HG02840 (cell line): ENCODE data around the gene SHISA5.
"Not testable (repeated sequence)": the region's sequence is repeated elsewhere in the genome, so short reads cannot be mapped to it uniquely, and the experiment has no call there.

Source experiments
- ATAC-seq: cut with Tn5 transposase; IDR thresholded peaks from one replicate; pipeline ENCODE4 v1.9.1; 2021; ENCODE audit warnings: mild to moderate bottlenecking, moderate library complexity, moderate number of reproducible peaks; ENCODE audit not compliant: unreplicated experiment, low FRiP score

SHISA5 gene

DNA sequence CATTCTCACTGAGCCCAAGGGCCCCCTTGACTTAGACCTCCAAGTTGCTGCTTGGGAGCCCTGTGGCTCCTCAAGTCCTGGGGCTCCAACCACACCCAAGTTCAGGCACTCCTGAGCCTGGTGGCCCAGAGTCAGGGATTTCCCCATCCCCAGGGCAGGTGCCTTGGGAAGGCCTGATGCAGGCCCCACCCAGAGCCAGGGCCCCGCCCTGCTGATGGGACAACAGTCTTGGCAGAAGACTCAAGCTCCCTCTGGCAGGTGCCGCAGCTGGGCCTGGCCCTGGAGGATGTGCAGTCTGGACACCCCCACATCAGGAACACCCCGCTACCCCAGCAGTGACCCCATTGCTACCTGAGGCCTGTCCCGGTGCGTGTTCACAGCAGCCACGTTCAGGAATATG, 17.7 kb upstream of the SHISA5 start:
- no peak for ATAC-seq

DNA sequence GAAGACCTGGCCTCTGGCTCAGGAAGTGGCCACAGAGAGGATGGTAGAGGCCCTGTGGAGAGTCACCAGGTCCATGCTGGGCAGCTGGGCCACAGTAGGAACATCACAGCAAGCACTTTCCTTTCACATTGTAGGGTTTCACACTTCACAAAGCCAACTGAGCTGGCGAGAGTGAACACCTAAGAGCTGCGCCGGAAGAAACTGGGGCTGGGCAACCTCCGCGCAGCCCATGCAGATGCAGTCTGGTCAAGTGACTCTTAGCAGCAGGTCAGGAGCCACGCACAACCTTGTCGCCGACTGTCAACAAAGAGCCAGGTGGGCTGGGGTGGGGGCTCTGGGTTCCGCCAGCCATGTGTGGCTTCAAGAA, 15.3 kb upstream of the SHISA5 start:
- no peak for ATAC-seq

- ATAC-seq: no peak
Measured at GRCh38 chr3:48518638-48519276, 14.8 kb upstream of the SHISA5 start.

DNA sequence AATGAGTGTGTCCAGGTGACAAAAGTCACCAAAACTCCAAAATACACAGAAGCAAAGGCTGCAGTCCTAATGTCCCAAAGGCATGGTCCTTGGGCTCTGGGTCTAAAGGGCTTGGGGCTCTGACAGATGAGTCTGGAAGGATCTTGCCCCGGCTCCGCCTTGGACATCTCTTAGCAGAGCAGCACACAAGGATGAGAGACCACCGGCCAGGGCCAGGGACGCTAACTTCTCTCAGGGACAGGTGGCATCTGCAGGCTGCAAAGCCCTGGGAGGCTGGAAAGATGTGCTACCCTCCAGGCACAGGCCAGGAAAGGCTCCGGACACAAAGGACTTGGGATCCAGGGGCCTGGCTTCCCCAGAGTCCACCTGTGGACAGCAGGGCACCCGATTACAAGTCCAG, 14.1 kb upstream of the SHISA5 start:
- no peak for ATAC-seq

- ATAC-seq: no peak
Measured at GRCh38 chr3:48516571-48516970, 12.6 kb upstream of the SHISA5 start.

DNA sequence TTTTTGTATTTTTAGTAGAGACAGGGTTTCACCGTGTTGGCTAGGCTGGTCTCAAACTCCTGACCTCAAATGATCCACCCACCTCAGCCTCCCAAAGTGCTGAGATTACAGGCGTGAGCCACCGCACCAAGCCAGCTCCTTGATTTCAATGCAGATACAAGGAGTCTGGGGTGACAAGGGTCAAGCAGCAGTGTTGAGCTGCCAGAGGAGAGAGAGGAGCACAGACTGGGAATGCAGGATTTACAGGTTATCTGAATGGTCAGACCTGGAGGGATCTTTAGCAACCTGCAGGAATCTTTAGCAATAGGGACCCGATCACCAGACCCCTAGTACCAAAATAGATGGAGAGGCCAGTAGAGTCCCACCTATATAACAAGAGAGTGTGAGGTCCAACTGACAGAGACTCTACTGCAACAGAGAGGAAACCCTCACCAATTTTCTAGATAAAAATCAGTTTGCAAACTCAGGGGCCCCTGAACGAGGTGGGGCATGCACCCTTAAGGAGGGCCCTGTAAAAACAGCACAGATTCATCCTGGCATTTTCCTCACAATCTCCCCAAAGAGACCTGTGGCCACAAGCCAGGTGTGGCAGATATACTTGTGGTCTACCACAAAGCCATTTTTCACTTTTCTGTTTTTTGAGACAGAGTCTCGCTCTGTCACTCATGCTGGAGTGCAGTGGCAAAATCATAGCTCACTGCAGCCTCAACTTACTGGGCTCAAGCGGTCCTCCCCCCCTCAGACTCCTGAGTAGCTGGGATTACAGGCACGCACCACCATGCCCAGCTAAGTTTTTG, 10.7 kb upstream of the SHISA5 start:
- ATAC-seq: no peak

DNA sequence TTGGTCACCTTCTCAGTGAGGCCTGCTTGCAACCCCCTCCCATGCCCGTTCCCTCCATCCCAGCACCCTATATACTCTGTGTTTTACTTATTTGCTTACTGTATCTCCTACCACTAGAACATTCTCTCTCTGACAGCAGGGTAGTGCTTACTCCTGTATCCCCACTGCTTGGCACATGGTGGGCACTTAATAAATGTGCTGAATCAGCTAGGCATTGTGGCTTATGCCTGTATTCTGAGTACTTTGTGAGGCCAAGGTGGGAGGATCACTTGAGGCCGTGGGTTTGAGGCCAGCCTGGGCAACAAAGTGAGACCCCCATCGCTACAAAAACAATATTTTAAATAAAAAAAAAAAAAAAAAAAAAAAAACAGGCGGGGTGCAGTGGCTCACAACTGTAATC, 7.6 kb upstream of the SHISA5 start:
- no peak for ATAC-seq

GRCh38 chr3:48507256-48508061, 3.5 kb upstream of the SHISA5 start:
- no peak for ATAC-seq

GRCh38 chr3:48505968-48506504, 2.1 kb upstream of the SHISA5 start:
- no peak for ATAC-seq

- no peak for ATAC-seq
Measured at GRCh38 chr3:48505146-48505545, 1.2 kb upstream of the SHISA5 start.

DNA sequence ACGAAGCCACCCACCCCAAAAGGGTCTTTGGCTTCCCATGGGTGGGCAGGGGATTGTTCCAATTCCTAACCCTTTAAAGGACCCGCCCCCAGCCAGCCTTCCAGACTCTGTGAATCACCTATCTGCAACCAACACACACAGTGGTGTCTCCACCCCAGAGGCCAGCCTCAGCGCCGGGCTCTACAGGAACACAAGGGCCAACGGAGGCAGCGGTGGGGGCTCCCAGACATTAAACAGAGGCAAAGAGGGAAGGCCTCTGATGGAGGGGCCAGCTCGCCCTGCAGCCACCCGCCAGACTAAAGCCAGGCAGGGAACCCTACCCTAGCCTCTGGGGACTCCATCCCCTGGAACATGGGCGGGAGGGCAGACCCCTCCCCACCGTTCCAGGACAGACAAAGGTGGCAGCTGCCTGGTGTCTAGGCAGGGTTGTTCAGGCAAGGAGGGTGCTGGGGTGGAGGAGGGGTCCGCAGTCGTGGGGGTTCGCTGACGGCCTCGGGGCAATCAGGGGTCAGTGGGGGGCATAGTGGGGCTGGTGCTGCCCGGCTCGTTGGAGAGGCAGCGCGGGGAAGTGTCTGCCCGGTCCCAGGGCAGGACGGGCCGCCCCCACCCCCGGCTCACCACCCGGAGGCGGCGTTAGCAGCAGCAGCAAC, 448 bp downstream of the SHISA5 start:
- ATAC-seq: no peak

GRCh38 chr3:48502728-48503168, 1.2 kb downstream of the SHISA5 start:
- ATAC-seq: no peak

DNA sequence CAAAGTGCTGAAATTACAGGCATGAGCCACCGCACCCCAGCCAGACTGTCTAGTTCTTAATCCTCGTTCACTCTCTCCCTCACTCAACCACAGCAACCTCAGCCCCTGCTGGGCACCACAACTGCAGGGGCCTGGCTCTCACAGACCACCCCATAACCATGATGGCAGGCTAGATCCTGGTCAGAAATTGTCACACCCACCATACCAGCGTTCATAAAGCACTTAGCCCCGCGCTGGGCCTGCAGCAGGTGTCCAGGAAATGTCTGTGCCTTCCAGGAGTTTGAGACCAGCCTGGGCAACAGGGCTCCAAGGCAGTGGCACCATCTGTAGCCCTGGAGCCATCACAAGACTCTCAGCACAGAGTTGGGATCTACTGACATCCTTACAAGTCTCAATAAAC, 1.9 kb downstream of the SHISA5 start:
- no peak for ATAC-seq

DNA sequence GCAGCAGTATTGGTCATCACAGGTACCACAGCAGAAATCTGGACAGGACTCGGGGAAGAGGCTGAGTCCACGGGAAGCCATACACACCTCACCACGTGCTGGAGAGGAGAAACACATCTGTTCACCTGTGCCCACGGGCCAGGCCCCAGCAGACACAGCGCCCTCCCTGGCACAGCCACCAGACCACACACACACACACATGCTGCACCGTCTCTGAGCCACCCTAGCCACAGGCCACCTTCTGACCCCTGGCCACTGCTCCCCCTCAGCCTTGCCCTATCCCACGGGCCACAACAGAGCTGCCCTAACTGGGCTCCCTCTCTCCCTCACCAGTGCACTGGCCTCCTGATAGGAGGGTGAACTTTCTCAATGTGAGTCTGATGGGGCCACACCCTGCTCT, 2.8 kb downstream of the SHISA5 start:
- ATAC-seq: no peak

DNA sequence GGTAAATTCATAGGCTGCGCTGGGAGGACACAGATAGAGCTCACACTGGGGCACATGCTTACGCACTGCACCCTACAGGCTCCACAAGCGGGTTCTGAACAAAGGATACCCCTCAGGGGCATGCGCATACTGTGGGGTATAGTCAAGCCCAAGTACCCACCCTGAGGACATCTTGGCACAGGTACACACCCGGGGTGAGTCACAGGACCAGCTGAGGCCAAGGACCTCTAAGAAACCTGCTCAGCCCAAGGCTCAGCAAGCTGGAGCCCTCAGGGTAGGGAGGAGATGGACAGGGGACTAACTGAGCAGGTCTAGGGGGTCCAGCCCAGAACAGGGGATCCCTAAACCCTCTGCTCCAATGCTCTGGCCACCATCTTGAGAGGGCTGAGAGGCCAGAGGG, 3.3 kb downstream of the SHISA5 start:
- ATAC-seq: no peak

GRCh38 chr3:48493203-48493501, 10.8 kb downstream of the SHISA5 start:
- ATAC-seq: no peak

DNA sequence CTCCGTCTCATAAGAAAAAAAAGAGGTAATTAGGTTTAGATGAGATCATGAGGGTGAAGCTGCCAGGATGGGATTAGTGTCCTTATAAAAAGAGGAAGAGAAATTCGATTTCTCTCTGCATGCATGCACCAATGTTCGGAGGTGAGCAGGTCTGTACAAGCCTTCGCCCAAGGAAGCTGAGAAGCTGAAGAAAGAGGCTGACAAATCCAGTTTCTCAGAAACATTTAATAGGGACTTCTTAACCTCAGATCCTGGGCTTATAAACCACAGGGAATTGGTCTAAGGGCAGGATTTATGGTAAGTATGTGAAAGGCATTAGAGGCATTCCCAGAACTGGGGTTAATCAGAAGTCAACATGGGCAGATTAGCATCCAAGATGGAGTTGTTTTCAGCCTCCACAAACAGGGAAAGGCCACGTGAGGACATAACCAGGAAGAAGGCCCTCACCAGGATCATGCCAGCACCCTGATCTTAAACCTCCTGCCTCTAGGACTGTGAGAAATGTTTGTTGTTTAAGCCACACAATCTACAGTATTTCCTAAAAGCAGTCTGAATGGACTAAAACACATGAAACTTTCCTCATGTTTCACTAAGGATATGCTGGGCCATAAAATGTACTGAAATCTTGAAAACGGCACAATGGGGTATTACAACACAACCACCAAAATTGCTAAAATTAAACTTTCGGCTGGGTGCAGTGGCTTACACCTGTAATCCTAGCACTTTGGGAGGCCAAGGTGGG, 11.3 kb downstream of the SHISA5 start:
- ATAC-seq: no peak

DNA sequence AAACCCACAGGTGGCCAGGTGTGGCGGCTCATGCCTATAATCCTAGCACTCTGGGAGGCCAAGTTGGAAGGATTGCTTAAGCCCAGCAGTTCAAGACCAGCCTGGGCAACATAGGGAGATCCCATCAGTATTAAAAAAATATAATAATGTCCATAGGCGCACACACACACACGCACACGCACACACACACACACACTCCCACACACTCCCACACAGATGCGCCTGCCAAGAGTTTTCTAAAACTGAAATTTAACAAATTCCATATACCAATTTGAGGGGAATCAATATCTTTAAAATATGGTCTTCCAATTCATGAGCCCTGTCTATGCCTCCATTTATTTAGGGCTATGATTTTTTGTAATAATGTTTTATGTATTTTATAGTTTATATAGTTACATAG, 17.0 kb downstream of the SHISA5 start:
- no peak for ATAC-seq

DNA sequence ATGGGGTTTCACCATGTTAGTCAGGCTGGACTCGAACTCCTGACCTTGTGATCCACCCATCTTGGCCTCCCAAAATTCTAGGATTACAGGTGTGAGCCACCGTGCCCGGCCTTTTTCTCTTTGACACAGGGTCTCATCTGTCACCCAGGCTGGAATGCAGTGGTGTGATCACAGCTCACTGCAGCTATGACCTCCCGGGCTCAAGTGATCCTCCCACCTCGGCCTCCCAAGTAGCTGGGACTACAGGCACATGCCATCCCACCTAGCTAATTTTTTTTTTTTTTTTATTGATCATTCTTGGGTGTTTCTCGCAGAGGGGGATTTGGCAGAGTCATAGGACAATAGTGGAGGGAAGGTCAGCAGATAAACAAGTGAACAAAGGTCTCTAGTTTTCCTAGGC, 21.2 kb downstream of the SHISA5 start:
- ATAC-seq: not testable (repeated sequence)

- ATAC-seq: not testable (repeated sequence)
Measured at GRCh38 chr3:48480891-48481290, 23.1 kb downstream of the SHISA5 start.
